ENCODE data around the gene ECSCR.
"Not testable (repeated sequence)": the region's sequence is repeated elsewhere in the genome, so short reads cannot be mapped to it uniquely, and the experiment has no call there.

The ECSCR gene

DNA sequence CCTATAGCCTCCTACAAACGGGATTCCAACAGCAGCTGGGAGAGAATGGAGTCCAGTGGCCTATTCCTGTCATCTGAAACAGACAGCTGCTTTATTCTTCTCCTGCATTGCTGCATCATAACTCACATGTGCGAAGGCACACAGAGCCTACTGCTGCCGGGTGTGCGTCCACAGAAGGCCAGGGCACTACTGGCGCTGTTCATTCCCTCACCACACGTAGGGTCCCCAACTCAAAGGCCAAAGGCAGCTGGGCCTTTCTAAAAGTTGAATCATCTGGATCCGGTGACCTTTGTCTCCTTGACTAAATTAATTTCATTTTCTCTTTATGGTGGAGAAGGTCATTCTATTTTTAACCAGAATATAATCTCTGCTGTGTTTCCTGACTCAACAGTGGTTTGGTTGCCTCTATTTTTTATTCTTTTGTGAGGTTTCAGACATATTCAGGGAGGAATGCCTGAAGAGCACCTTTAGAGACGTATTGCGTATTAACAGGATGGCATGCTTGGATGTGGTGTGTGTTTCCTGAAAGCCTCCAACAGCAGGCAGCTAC is 47.9 kb downstream of the ECSCR start:
- H3K27ac ChIP-seq (ENCODE audit: low read depth, low read length) = peak overlapping the region; percentile 6
- peak overlapping the region in 1 of 2 donors; percentile 14 for H3K4me3 ChIP-seq (ENCODE audit: low read depth in 1 of 2, low read length in 2 of 2)
- H3K4me1 ChIP-seq (ENCODE audit: control insufficient read depth in 1 of 2, insufficient read depth in 2 of 2, low read length in 2 of 2) = peaks cover 45 to 48% of the 10 kb centered on the region in 2 donors
- H3K9me3 ChIP-seq (ENCODE audit: control insufficient read depth in 1 of 2, low read length in 2 of 2) = no peaks in the 10 kb centered on the region
- peak overlapping the region; percentile 15 to 22 for H3K9ac ChIP-seq (ENCODE audit: low read depth in 1 of 2, low read length in 2 of 2)
- H3K27me3 ChIP-seq (ENCODE audit: control insufficient read depth in 1 of 2, insufficient read depth in 2 of 2, low read length in 2 of 2) = no peaks in the 10 kb centered on the region
- H3K36me3 ChIP-seq (ENCODE audit: control insufficient read depth in 1 of 2, insufficient read depth in 2 of 2, low read length in 2 of 2) = no peaks in the 10 kb centered on the region

DNA sequence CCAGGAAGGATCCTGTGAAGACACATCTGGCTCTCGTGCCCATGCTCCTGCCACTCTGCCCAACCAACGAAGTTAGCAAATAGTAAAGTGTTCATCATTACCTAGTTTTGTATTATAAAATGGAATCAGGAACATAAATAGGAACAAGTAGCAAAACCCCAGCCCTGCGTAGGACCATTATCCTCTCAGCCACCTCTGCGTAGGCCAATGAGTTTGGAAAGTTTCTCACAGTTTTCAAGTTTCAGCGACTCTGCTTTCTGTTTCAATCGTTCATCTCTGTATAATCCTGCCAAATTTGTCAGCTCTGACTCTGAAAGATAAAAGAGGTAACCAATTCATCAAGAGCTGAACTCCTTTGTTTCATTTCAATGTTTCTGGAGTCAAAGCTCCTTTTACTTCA is 48.6 kb downstream of the ECSCR start:
- H3K4me1 ChIP-seq (ENCODE audit: control insufficient read depth in 1 of 2, insufficient read depth in 2 of 2, low read length in 2 of 2) = peaks cover 38 to 41% of the 10 kb centered on the region in 2 donors

DNA sequence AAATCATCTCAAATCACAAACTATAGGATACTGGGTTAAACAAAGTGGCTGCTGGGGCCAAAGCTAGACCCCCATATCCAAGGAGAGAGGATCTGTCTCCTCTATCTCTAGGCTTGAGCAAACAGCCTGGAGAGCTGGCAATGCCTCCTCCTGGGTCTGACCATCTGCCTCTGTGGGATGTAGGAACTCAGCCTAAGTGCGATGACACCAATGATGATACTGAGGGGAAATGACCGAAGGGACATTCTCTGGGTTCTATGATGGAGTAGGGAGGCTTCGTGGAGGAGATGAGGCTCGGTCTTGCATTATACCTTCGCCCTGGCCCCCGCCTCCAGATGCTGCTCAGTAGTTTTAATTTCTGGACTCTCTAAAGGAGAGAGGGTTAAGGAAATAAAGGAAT is 49.4 kb downstream of the ECSCR start:
- peaks cover 30 to 34% of the 10 kb centered on the region in 2 donors for H3K4me1 ChIP-seq (ENCODE audit: control insufficient read depth in 1 of 2, insufficient read depth in 2 of 2, low read length in 2 of 2)

More for the DNA sequence above, 48.6 kb downstream of the ECSCR start:
- H3K27me3 ChIP-seq (ENCODE audit: control insufficient read depth in 1 of 2, insufficient read depth in 2 of 2, low read length in 2 of 2) = no peaks in the 10 kb centered on the region
- H3K4me3 ChIP-seq (ENCODE audit: low read depth in 1 of 2, low read length in 2 of 2) = no peak overlapping the region
- H3K9ac ChIP-seq (ENCODE audit: low read depth in 1 of 2, low read length in 2 of 2) = peak overlapping the region in 1 of 2 donors; percentile 22
- H3K36me3 ChIP-seq (ENCODE audit: control insufficient read depth in 1 of 2, insufficient read depth in 2 of 2, low read length in 2 of 2) = no peaks in the 10 kb centered on the region
- no peaks in the 10 kb centered on the region for H3K9me3 ChIP-seq (ENCODE audit: control insufficient read depth in 1 of 2, low read length in 2 of 2)
- H3K27ac ChIP-seq (ENCODE audit: low read depth, low read length) = no peak overlapping the region

DNA sequence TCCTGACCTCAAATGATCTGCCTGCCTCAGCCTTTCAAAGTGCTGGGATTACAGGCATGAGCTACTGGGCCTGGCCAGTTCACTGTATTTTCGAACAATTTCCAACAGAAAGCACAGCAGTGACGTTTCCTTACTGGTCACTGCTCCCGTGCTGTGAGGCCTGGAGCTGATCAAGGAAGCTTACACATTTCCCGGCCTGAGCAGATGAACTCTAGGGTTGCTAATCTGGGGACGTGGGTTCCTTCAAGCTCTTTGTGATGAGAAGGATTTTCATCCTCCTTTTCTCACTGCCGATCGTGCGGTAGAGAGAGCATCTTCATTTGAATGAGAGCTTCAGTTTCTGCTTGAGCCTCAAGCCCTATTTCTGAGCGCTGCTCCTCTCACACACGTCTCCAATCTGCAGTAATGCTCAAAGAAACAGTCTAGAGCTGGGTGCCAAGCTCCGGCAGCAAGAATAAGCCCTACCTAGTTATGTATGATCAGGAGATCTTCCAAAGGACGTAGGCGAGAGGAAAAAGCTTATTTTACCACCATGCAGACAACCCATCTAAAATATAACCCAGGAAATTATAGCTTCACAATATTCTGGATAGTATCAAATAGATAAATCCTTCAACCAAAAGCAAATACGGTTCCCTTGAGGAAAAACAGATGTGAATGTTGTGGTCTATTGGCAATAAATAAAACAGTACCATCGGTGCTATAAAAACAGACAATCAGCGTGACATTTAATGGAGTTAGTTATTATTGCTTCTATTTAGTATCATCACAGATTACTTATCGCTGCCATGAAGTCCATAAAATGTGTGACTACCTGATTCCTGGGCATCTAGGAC is 51.3 kb downstream of the ECSCR start:
- Histone ChIP-seq H3K9ac (ENCODE audit: low read depth in 1 of 2, low read length in 2 of 2) (no peak overlapping the region), H3K27me3 (ENCODE audit: control insufficient read depth in 1 of 2, insufficient read depth in 2 of 2, low read length in 2 of 2) (no peaks in the 10 kb centered on the region), H3K4me3 (ENCODE audit: low read depth in 1 of 2, low read length in 2 of 2) (no peak overlapping the region), H3K9me3 (ENCODE audit: control insufficient read depth in 1 of 2, low read length in 2 of 2) (no peaks in the 10 kb centered on the region), H3K27ac (ENCODE audit: low read depth, low read length) (no peak overlapping the region), H3K36me3 (ENCODE audit: control insufficient read depth in 1 of 2, insufficient read depth in 2 of 2, low read length in 2 of 2) (no peaks in the 10 kb centered on the region), H3K4me1 (ENCODE audit: control insufficient read depth in 1 of 2, insufficient read depth in 2 of 2, low read length in 2 of 2) (peaks cover 23 to 34% of the 10 kb centered on the region in 2 donors)

More for the DNA sequence above, 49.4 kb downstream of the ECSCR start:
- Histone ChIP-seq H3K36me3 (ENCODE audit: control insufficient read depth in 1 of 2, insufficient read depth in 2 of 2, low read length in 2 of 2) (no peaks in the 10 kb centered on the region), H3K9me3 (ENCODE audit: control insufficient read depth in 1 of 2, low read length in 2 of 2) (no peaks in the 10 kb centered on the region), H3K27ac (ENCODE audit: low read depth, low read length) (no peak overlapping the region), H3K4me3 (ENCODE audit: low read depth in 1 of 2, low read length in 2 of 2) (no peak overlapping the region), H3K27me3 (ENCODE audit: control insufficient read depth in 1 of 2, insufficient read depth in 2 of 2, low read length in 2 of 2) (no peaks in the 10 kb centered on the region), H3K9ac (ENCODE audit: low read depth in 1 of 2, low read length in 2 of 2) (no peak overlapping the region)

DNA sequence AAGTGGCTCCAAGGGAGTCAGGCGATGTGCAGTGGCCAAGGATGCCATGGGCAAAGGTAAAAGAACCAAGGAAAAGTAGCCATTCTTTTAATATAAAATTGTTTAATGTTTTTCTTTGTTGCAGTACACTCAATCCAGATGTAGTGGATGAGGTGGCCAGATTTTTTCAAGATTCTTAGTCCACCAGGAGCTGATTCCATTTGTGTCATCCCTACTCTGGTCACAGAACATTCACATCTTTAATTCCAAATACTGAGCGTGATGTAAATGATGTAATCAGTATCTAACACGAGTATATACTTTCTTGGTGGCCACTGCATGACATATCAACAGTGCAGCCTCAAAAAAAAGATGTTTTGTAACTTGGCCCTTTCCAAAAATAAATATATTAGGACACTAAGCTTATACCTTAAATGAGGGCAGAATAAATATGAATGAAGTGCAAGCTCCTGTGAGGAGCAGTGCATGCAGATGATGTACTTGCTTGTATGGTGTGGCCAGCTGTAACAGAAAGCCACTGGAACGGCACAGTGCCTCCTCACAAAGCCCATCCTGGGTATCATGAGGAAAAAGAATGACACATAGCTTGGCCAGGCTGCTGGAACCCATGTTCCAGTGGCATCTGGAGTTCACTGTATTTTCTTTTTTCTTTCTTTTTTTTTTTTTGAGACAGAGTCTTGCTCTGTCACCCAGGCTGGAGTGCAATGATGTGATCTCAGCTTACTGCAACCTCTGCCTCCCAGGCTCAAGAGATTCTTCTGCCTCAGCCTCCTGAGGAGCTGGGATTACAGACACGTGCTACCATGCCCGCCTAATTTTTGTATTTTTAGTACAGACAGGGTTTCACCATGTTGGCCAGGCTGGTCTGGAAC is 52.2 kb downstream of the ECSCR start:
- Histone ChIP-seq H3K9ac (ENCODE audit: low read depth in 1 of 2, low read length in 2 of 2) (no peak overlapping the region), H3K27me3 (ENCODE audit: control insufficient read depth in 1 of 2, insufficient read depth in 2 of 2, low read length in 2 of 2) (no peaks in the 10 kb centered on the region), H3K4me3 (ENCODE audit: low read depth in 1 of 2, low read length in 2 of 2) (no peak overlapping the region), H3K9me3 (ENCODE audit: control insufficient read depth in 1 of 2, low read length in 2 of 2) (no peaks in the 10 kb centered on the region), H3K4me1 (ENCODE audit: control insufficient read depth in 1 of 2, insufficient read depth in 2 of 2, low read length in 2 of 2) (peaks cover 19 to 28% of the 10 kb centered on the region in 2 donors), H3K36me3 (ENCODE audit: control insufficient read depth in 1 of 2, insufficient read depth in 2 of 2, low read length in 2 of 2) (no peaks in the 10 kb centered on the region), H3K27ac (ENCODE audit: low read depth, low read length) (no peak overlapping the region)

DNA sequence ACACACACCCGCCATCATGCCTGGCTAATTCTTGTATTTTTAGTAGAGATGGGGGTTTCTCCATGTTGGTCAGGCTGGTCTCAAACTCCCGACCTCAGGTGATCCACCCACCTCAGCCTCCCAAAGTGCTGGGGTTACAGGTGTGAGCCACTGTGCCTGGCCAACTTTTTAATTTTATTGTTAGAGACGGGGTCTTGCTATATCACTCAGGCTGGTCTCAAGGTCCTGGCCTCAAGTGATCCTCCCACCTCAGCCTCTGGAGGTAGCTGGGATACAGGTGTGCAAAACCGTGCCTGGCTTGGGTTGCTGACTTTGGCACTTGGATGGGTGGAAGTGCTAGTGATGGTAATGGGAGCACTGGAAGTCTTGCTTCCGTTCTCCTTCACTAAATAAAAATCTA is 53.4 kb downstream of the ECSCR start:
- peaks cover 15 to 22% of the 10 kb centered on the region in 2 donors for H3K4me1 ChIP-seq (ENCODE audit: control insufficient read depth in 1 of 2, insufficient read depth in 2 of 2, low read length in 2 of 2)
- H3K9ac ChIP-seq (ENCODE audit: low read depth in 1 of 2, low read length in 2 of 2) = not testable (repeated sequence)

DNA sequence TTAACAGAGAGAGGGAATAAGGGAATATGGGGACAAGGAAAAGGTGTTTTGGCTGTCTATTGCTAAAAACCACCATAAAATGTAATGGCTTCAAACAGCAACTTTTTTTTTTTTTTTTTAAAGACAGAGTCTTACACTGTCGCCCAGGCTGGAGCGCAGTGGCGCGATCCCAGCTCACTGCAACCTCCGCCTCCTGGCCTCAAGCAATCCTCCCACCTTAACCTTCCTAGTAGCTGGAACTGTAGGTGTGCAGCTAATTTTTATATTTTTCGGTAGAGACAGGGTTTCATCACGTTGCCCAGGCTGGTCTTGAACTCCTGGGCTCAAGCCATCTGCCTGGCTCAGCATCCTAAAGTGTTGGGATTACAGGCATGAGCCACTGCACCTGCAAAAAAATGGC is 54.4 kb downstream of the ECSCR start:
- Histone ChIP-seq H3K27me3 (ENCODE audit: control insufficient read depth in 1 of 2, insufficient read depth in 2 of 2, low read length in 2 of 2) (no peaks in the 10 kb centered on the region), H3K4me3 (ENCODE audit: low read depth in 1 of 2, low read length in 2 of 2) (no peak overlapping the region), H3K27ac (ENCODE audit: low read depth, low read length) (no peak overlapping the region), H3K9me3 (ENCODE audit: control insufficient read depth in 1 of 2, low read length in 2 of 2) (no peaks in the 10 kb centered on the region), H3K36me3 (ENCODE audit: control insufficient read depth in 1 of 2, insufficient read depth in 2 of 2, low read length in 2 of 2) (no peaks in the 10 kb centered on the region), H3K4me1 (ENCODE audit: control insufficient read depth in 1 of 2, insufficient read depth in 2 of 2, low read length in 2 of 2) (peaks cover 19 to 20% of the 10 kb centered on the region in 2 donors), H3K9ac (ENCODE audit: low read depth in 1 of 2, low read length in 2 of 2) (no peak overlapping the region)

More for the DNA sequence above, 53.4 kb downstream of the ECSCR start:
- H3K9me3 ChIP-seq (ENCODE audit: control insufficient read depth in 1 of 2, low read length in 2 of 2); H3K36me3 ChIP-seq (ENCODE audit: control insufficient read depth in 1 of 2, insufficient read depth in 2 of 2, low read length in 2 of 2); H3K4me3 ChIP-seq (ENCODE audit: low read depth in 1 of 2, low read length in 2 of 2); H3K27me3 ChIP-seq (ENCODE audit: control insufficient read depth in 1 of 2, insufficient read depth in 2 of 2, low read length in 2 of 2); H3K27ac ChIP-seq (ENCODE audit: low read depth, low read length): not testable (repeated sequence)

DNA sequence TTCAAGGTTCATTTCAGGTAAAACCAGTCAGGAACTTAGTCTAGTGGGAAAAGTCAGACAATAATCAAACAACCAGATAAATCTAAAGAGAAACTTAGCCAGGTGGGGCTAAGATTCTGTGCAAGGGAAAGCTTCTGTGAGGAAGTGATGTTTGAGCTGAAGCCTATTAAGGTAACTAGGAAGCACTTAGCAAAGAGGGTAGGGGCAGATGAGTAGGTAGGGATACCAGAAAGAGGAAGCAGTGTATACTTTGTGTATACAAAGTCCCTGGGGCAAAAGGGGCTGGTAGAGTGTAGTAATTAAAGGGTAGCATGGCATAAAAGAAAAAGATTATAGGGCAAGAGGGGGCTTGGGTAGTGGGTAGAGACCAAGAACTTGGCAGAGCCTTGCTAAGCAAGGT is 55.0 kb downstream of the ECSCR start:
- H3K9ac ChIP-seq (ENCODE audit: low read depth in 1 of 2, low read length in 2 of 2) = no peak overlapping the region
- peaks cover 23 to 26% of the 10 kb centered on the region in 2 donors for H3K4me1 ChIP-seq (ENCODE audit: control insufficient read depth in 1 of 2, insufficient read depth in 2 of 2, low read length in 2 of 2)
- no peaks in the 10 kb centered on the region for H3K9me3 ChIP-seq (ENCODE audit: control insufficient read depth in 1 of 2, low read length in 2 of 2)
- no peak overlapping the region for H3K4me3 ChIP-seq (ENCODE audit: low read depth in 1 of 2, low read length in 2 of 2)
- no peaks in the 10 kb centered on the region for H3K27me3 ChIP-seq (ENCODE audit: control insufficient read depth in 1 of 2, insufficient read depth in 2 of 2, low read length in 2 of 2)
- H3K36me3 ChIP-seq (ENCODE audit: control insufficient read depth in 1 of 2, insufficient read depth in 2 of 2, low read length in 2 of 2) = no peaks in the 10 kb centered on the region
- H3K27ac ChIP-seq (ENCODE audit: low read depth, low read length) = no peak overlapping the region

DNA sequence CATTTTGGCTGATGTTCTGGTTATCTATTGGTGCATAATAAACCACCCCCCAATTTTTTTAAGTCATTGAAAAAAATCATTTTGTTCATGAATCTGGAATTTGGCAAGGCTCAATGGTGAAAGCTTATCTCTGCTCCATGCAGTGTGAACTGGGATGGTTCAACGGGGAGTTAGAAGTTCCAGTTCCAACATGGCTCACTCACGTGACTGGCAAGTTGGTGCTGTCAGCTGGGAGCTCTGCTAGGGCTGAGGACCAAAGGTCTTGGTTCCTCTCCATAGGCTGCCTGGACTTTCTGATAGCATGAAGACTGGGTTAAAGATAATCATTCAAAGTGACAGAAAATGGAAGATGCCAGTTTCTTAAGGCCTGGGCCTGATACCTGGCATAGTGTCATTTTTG is 55.6 kb downstream of the ECSCR start:
- no peak overlapping the region for H3K4me3 ChIP-seq (ENCODE audit: low read depth in 1 of 2, low read length in 2 of 2)
- no peak overlapping the region for H3K27ac ChIP-seq (ENCODE audit: low read depth, low read length)
- H3K27me3 ChIP-seq (ENCODE audit: control insufficient read depth in 1 of 2, insufficient read depth in 2 of 2, low read length in 2 of 2) = no peaks in the 10 kb centered on the region
- H3K9me3 ChIP-seq (ENCODE audit: control insufficient read depth in 1 of 2, low read length in 2 of 2) = no peaks in the 10 kb centered on the region
- H3K36me3 ChIP-seq (ENCODE audit: control insufficient read depth in 1 of 2, insufficient read depth in 2 of 2, low read length in 2 of 2) = no peaks in the 10 kb centered on the region
- H3K4me1 ChIP-seq (ENCODE audit: control insufficient read depth in 1 of 2, insufficient read depth in 2 of 2, low read length in 2 of 2) = peaks cover 23 to 26% of the 10 kb centered on the region in 2 donors
- H3K9ac ChIP-seq (ENCODE audit: low read depth in 1 of 2, low read length in 2 of 2) = no peak overlapping the region

DNA sequence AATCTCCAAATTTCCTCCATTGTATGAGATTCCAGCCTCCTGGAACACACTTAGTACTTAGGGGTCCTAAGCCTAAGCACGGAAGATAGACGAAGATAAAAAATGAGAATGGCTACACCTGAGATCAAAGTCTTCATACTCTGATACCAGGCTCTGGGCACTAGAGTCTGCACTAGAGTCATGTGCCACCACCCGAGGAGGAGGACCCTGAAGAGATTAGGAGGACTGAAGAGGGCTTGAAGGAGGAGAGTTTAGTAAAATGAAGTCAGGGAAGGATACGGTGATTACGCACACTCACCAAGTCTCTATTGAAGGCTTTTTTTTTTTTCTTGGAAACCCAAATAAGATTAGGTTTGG is 58.1 kb downstream of the ECSCR start:
- no peaks in the 10 kb centered on the region for H3K36me3 ChIP-seq (ENCODE audit: control insufficient read depth in 1 of 2, insufficient read depth in 2 of 2, low read length in 2 of 2)
- H3K4me3 ChIP-seq (ENCODE audit: low read depth in 1 of 2, low read length in 2 of 2) = peak overlapping the region; percentile 82 to 83
- peaks cover 23 to 26% of the 10 kb centered on the region in 2 donors for H3K4me1 ChIP-seq (ENCODE audit: control insufficient read depth in 1 of 2, insufficient read depth in 2 of 2, low read length in 2 of 2)
- peak overlapping the region; percentile 95 for H3K27ac ChIP-seq (ENCODE audit: low read depth, low read length)
- H3K9ac ChIP-seq (ENCODE audit: low read depth in 1 of 2, low read length in 2 of 2) = peak overlapping the region; percentile 62 to 77
- no peaks in the 10 kb centered on the region for H3K27me3 ChIP-seq (ENCODE audit: control insufficient read depth in 1 of 2, insufficient read depth in 2 of 2, low read length in 2 of 2)
- H3K9me3 ChIP-seq (ENCODE audit: control insufficient read depth in 1 of 2, low read length in 2 of 2) = no peaks in the 10 kb centered on the region

All from duodenal mucosa (tissue), 2 donors.